K562 (cell line): ENCODE data around the gene HSF2BP. TPM values are rescaled to one million over a fixed set of nuclear protein-coding genes. Genes with fewer than 3 reads are reported as not detected.

Experiments
- CHD4 ChIP-seq: fragments of 200-600 bp; sonication (generic); IDR thresholded peaks from 3 replicates; pipeline ENCODE4 v1.6.1; 2012; ENCODE audit warnings: low read depth, mild to moderate bottlenecking, mixed read lengths, low read length, inconsistent platforms; ENCODE audit not compliant: insufficient read depth, insufficient replicate concordance, poor library complexity, severe bottlenecking
- ELF4 ChIP-seq: fragments of 450-650 bp; formaldehyde crosslinking; IDR thresholded peaks from 2 replicates; pipeline ENCODE4 v1.4.0; 2022; ENCODE audit warnings: missing genetic modification characterization
- GTF2F1 ChIP-seq: IDR thresholded peaks from 2 replicates; pipeline ENCODE4 v1.6.1; 2011; ENCODE audit warnings: low read depth, low read length, improper control_type of control experiment
- LARP7 ChIP-seq: fragments of 450-650 bp; IDR thresholded peaks from 2 replicates; pipeline ENCODE4 v1.6.1; 2016
- YY1 ChIP-seq, 3 experiments: IDR thresholded peaks; 2 replicates each; pipeline ENCODE4 v1.6.1; 2011; ENCODE audit warnings: low read length in 2 of 3, mild to moderate bottlenecking in 2 of 3, moderate library complexity in 2 of 3, borderline replicate concordance in 1 of 3, control low read depth in 1 of 3, low read depth in 1 of 3; ENCODE audit not compliant: insufficient read depth in 3 of 3, insufficient replicate concordance in 2 of 3, control insufficient read depth in 1 of 3, insufficient read length in 1 of 3; ENCODE audit errors: extremely low read depth in 1 of 3
- ZFP30 ChIP-seq: fragments of 250-450 bp; sonication (Bioruptor Pico); IDR thresholded peaks from 2 replicates; pipeline ENCODE4 v1.8.0; 2022; ENCODE audit warnings: moderate library complexity, mild to moderate bottlenecking, inconsistent platforms, borderline replicate concordance
- polyA plus RNA-seq, 8 experiments: library from polyadenylated mRNA; depleted of rRNA in 4 of 8; stranded (reverse) in 5 of 8; unstranded in 3 of 8; fragments of >200 nt; fragmentation: Nextera tagmentation in 2 of 8; fragmentation: Illumina TruSeq in 1 of 8; extraction: Ambion mirVana in 2 of 8; extraction: Trizol in 1 of 8; gene quantifications; 2 replicates each; pipeline versions ENCODE4 v1.2.1 to v1.2.3, GENCODE V29; 2011 to 2014; ENCODE audit warnings: inconsistent platforms in 1 of 8, missing spikeins in 1 of 8
- total RNA-seq, 7 experiments: library from RNA; depleted of rRNA in 6 of 7; stranded (reverse); fragments of >200 nt in 6 of 7; fragmentation: Illumina TruSeq in 2 of 7; extraction: Trizol in 2 of 7; gene quantifications; 2 replicates each; pipeline versions ENCODE4 v1.2.1 to v1.2.3, GENCODE V29; 2011 to 2021; ENCODE audit warnings: low replicate concordance in 1 of 7
- TF ChIP-seq, protein P1 (sequence below): sonication (generic); formaldehyde crosslinking; IDR thresholded peaks from 2 replicates; pipeline ENCODE4 v1.8.0; 2022; ENCODE audit warnings: missing genetic modification reagents, mild to moderate bottlenecking, moderate library complexity, borderline replicate concordance
- TF ChIP-seq, protein P2 (sequence below): fragments of 450-650 bp; formaldehyde crosslinking; IDR thresholded peaks from 2 replicates; pipeline ENCODE4 v1.4.0; 2020; ENCODE audit warnings: mild to moderate bottlenecking, moderate library complexity
- TF ChIP-seq, protein P3 (sequence below), 2 experiments: fragments of 450-650 bp in 1 of 2; sonication (generic) in 1 of 2; formaldehyde crosslinking in 1 of 2; IDR thresholded peaks; 2 replicates each; pipeline versions ENCODE4 v1.7.1 to v1.9.0; 2016 to 2022; ENCODE audit warnings: inconsistent platforms in 1 of 2, mild to moderate bottlenecking in 1 of 2, missing genetic modification reagents in 1 of 2
- TF ChIP-seq, protein P4 (sequence below): IDR thresholded peaks from 2 replicates; pipeline ENCODE4 v1.6.1; 2016; ENCODE audit warnings: missing genetic modification characterization, missing compliant biosample characterization

Gene HSF2BP
- total and polyA plus RNA-seq, 9 of the 15 experiments (the other 6 are each of a cell fraction or from before 2014, with no cell fraction given), result 0.04 to 0.57 (median 0.20) TPM; not detected in 2

DNA sequence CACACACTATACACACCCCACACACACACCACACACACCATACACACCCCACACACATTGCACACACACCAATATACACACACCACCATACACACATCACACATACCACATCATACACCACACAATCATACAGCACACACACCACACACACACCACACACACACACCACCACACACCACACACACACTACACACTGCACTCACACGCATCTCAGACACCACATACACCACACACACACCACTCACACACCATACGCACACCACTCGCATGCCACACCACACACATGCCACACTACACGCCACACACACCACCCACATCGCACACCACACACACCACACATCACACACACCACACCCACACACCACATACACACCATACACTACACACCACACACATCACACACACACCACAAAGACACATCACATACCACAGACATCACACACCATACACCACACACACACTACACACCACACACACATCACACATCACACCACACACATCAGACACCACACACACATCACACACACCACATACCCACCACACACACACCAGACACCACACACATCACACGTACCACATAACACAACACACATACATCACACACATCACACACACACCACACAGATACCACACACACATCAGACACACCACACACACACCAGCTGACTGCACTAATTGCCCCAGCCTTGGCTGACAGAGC, 54.6 kb downstream of the HSF2BP start (continued):
- TF ChIP-seq, protein P1, sequence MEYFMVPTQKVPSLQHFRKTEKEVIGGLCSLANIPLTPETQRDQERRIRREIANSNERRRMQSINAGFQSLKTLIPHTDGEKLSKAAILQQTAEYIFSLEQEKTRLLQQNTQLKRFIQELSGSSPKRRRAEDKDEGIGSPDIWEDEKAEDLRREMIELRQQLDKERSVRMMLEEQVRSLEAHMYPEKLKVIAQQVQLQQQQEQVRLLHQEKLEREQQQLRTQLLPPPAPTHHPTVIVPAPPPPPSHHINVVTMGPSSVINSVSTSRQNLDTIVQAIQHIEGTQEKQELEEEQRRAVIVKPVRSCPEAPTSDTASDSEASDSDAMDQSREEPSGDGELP (CRISPR knock-in tag), result no peak
- TF ChIP-seq ELF4 (CRISPR knock-in tag) (no peak), GTF2F1 (no peak), LARP7 (peak; percentile 22; the same call in 1 of the 2 replicates), ZFP30 (CRISPR knock-in tag) (no peak), CHD4 (peak; percentile 48), YY1 (IDR thresholded peaks at IDR 0.05; ENCODE audit: borderline replicate concordance in 1 of 3, control insufficient read depth in 1 of 3, extremely low read depth in 1 of 3, insufficient read depth in 3 of 3, insufficient read length in 1 of 3, insufficient replicate concordance in 2 of 3, low read depth in 1 of 3, low read length in 2 of 3) (no peak)
- TF ChIP-seq, protein P2, sequence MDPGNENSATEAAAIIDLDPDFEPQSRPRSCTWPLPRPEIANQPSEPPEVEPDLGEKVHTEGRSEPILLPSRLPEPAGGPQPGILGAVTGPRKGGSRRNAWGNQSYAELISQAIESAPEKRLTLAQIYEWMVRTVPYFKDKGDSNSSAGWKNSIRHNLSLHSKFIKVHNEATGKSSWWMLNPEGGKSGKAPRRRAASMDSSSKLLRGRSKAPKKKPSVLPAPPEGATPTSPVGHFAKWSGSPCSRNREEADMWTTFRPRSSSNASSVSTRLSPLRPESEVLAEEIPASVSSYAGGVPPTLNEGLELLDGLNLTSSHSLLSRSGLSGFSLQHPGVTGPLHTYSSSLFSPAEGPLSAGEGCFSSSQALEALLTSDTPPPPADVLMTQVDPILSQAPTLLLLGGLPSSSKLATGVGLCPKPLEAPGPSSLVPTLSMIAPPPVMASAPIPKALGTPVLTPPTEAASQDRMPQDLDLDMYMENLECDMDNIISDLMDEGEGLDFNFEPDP (CRISPR knock-in tag), result no peak
- TF ChIP-seq, protein P3, sequence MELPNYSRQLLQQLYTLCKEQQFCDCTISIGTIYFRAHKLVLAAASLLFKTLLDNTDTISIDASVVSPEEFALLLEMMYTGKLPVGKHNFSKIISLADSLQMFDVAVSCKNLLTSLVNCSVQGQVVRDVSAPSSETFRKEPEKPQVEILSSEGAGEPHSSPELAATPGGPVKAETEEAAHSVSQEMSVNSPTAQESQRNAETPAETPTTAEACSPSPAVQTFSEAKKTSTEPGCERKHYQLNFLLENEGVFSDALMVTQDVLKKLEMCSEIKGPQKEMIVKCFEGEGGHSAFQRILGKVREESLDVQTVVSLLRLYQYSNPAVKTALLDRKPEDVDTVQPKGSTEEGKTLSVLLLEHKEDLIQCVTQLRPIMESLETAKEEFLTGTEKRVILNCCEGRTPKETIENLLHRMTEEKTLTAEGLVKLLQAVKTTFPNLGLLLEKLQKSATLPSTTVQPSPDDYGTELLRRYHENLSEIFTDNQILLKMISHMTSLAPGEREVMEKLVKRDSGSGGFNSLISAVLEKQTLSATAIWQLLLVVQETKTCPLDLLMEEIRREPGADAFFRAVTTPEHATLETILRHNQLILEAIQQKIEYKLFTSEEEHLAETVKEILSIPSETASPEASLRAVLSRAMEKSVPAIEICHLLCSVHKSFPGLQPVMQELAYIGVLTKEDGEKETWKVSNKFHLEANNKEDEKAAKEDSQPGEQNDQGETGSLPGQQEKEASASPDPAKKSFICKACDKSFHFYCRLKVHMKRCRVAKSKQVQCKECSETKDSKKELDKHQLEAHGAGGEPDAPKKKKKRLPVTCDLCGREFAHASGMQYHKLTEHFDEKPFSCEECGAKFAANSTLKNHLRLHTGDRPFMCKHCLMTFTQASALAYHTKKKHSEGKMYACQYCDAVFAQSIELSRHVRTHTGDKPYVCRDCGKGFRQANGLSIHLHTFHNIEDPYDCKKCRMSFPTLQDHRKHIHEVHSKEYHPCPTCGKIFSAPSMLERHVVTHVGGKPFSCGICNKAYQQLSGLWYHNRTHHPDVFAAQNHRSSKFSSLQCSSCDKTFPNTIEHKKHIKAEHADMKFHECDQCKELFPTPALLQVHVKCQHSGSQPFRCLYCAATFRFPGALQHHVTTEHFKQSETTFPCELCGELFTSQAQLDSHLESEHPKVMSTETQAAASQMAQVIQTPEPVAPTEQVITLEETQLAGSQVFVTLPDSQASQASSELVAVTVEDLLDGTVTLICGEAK (IDR thresholded peaks at IDR 0.05), result no peak
- TF ChIP-seq, protein P3 (CRISPR knock-in tag; IDR thresholded peaks at IDR 0.05), result 0 out of 2 replicates have a peak, but pooled peaks have one; percentile 13
- TF ChIP-seq, protein P4, sequence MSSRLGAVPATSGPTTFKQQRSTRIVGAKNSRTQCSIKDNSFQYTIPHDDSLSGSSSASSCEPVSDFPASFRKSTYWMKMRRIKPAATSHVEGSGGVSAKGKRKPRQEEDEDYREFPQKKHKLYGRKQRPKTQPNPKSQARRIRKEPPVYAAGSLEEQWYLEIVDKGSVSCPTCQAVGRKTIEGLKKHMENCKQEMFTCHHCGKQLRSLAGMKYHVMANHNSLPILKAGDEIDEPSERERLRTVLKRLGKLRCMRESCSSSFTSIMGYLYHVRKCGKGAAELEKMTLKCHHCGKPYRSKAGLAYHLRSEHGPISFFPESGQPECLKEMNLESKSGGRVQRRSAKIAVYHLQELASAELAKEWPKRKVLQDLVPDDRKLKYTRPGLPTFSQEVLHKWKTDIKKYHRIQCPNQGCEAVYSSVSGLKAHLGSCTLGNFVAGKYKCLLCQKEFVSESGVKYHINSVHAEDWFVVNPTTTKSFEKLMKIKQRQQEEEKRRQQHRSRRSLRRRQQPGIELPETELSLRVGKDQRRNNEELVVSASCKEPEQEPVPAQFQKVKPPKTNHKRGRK (tag), result no peak
